GM19467 (cell line): ENCODE results near the gene ARSK.

ENCODE experiments used
- ATAC-seq: cut with Tn5 transposase; IDR thresholded peaks from one replicate; pipeline ENCODE4 v1.9.1; 2021; ENCODE audit warnings: mild to moderate bottlenecking, moderate library complexity; ENCODE audit not compliant: unreplicated experiment

Gene ARSK

GRCh38 chr5:95562282-95562681 is 7.4 kb downstream of the ARSK start:
- ATAC-seq: no peak

- no peak for ATAC-seq
Observed at GRCh38 chr5:95563367-95563766, 8.5 kb downstream of the ARSK start.

- ATAC-seq: no peak
Observed at GRCh38 chr5:95564450-95564849, 9.5 kb downstream of the ARSK start.

GRCh38 chr5:95565280-95565920 is 10.5 kb downstream of the ARSK start:
- no peak for ATAC-seq

- ATAC-seq: no peak
Observed at GRCh38 chr5:95572016-95572415, 17.1 kb downstream of the ARSK start.

GRCh38 chr5:95581576-95581975 is 26.7 kb downstream of the ARSK start:
- ATAC-seq: no peak

GRCh38 chr5:95583992-95584391 is 29.1 kb downstream of the ARSK start:
- ATAC-seq: no peak

- ATAC-seq: no peak
Observed at GRCh38 chr5:95590880-95591279, 36.0 kb downstream of the ARSK start.

GRCh38 chr5:95591490-95591901 is 36.6 kb downstream of the ARSK start:
- ATAC-seq: no peak

- no peak for ATAC-seq
Observed at GRCh38 chr5:95595289-95595931, 40.5 kb downstream of the ARSK start.

GRCh38 chr5:95599252-95599651 is 44.4 kb downstream of the ARSK start:
- ATAC-seq: no peak

- no peak for ATAC-seq
Observed at GRCh38 chr5:95600557-95600956, 45.7 kb downstream of the ARSK start.

- no peak for ATAC-seq
Observed at GRCh38 chr5:95605786-95606185, 50.9 kb downstream of the ARSK start.

- no peak for ATAC-seq
Observed at GRCh38 chr5:95606419-95606818, 51.5 kb downstream of the ARSK start.

- no peak for ATAC-seq
Observed at GRCh38 chr5:95609711-95610110, 54.8 kb downstream of the ARSK start.

- ATAC-seq: no peak
Observed at GRCh38 chr5:95610546-95610945, 55.6 kb downstream of the ARSK start.

GRCh38 chr5:95611396-95611795 is 56.5 kb downstream of the ARSK start:
- no peak for ATAC-seq

- no peak for ATAC-seq
Observed at GRCh38 chr5:95613514-95613913, 58.6 kb downstream of the ARSK start.

GRCh38 chr5:95615164-95615467 is 60.2 kb downstream of the ARSK start:
- ATAC-seq: no peak

GRCh38 chr5:95617057-95617456 is 62.2 kb downstream of the ARSK start:
- no peak for ATAC-seq

- ATAC-seq: no peak
Observed at GRCh38 chr5:95619096-95619495, 64.2 kb downstream of the ARSK start.

GRCh38 chr5:95619514-95620029 is 64.7 kb downstream of the ARSK start:
- ATAC-seq: no peak
